ENCODE measurements around the gene ZMYND15.
A peak's percentile ranks its signal among the peaks of the same experiment; 100 is the strongest.

DNA sequence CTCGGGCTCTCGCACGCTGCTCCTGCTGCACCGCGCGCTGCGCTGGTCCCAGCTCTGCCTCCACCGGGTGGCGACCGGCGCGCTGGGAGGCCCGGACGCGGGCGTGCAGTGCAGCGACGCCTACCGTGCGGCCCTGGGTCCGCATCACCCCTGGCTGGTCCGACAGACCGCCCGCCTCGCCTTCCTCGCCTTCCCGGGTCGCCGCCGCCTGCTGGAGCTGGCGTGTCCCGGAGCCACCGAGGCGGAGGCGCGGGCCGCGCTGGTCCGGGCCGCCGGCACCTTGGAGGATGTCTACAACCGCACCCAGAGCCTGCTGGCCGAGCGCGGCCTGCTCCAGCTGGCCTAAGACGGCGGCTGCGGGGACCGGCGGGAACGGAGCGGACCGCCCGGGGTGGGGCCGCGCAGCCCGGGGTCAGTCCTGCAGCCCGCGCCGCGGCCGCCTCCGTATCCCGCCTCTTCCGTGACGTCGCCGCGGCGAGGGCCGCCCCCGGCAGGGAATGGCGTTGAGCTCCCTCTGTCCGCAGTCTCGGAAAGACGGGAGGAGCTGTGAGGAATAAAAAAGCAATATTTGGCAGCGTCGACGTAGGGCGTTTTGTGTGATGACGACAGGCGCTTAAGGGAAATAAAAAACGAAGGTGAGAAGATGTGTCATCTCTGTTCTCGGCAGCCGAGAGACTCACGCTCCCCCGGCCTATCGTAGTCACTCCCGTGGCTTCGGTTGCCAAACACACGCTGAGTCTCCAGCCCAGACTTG, 50.5 kb downstream of the ZMYND15 start:
- TF ChIP-seq EZH2 (IDR thresholded peaks at IDR 0.05; ENCODE audit: borderline replicate concordance), result no peak
- TF ChIP-seq, protein P1, sequence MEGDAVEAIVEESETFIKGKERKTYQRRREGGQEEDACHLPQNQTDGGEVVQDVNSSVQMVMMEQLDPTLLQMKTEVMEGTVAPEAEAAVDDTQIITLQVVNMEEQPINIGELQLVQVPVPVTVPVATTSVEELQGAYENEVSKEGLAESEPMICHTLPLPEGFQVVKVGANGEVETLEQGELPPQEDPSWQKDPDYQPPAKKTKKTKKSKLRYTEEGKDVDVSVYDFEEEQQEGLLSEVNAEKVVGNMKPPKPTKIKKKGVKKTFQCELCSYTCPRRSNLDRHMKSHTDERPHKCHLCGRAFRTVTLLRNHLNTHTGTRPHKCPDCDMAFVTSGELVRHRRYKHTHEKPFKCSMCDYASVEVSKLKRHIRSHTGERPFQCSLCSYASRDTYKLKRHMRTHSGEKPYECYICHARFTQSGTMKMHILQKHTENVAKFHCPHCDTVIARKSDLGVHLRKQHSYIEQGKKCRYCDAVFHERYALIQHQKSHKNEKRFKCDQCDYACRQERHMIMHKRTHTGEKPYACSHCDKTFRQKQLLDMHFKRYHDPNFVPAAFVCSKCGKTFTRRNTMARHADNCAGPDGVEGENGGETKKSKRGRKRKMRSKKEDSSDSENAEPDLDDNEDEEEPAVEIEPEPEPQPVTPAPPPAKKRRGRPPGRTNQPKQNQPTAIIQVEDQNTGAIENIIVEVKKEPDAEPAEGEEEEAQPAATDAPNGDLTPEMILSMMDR (IDR thresholded peaks at IDR 0.05; ENCODE audit: poor library complexity), result peak; percentile 59
- TF ChIP-seq EZH2phosphoT487 (IDR thresholded peaks at IDR 0.05; ENCODE audit: low read depth, severe bottlenecking, unreplicated experiment), result no peak

Measured in hepatocyte (in vitro differentiated cells).